Fibroblast of lung (primary cell): ENCODE data around the gene SARM1.

Experiments used
- CTCF ChIP-seq, 2 donors: IDR thresholded peaks in 1 of 2; conservative IDR thresholded peaks in 1 of 2; 1 replicate in 1 of 2; 2 replicates in 1 of 2; pipeline ENCODE4 v1.5.1; 2011 to 2012; ENCODE audit warnings: low read length in 2 of 2, control low read depth in 1 of 2, inconsistent platforms in 1 of 2, low read depth in 1 of 2, mild to moderate bottlenecking in 1 of 2
- EZH2 ChIP-seq: IDR thresholded peaks from 2 replicates; pipeline ENCODE4 v1.5.1; 2012; ENCODE audit warnings: low read length, control low read depth, mild to moderate bottlenecking; ENCODE audit errors: missing control alignments

DNA sequence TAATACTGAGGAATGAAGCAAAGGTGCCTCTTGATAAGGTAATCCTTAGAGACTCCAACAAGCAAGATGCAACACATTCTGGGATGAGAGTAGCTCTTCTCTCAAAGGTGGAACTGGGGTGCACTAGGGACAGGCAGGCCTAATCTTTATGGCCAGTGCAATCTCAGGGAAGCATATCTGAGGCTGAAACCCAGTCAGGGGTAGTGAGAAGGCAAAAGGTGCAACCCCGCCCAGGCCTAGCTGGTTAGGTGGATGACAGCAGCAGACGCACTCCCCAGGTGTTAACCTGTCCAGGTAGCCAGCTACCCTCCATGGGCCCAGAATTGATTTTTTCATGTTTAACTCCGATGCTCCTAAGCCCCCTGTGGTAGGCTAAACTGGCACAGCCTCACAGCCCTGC, 44.4 kb downstream of the SARM1 start:
- TF ChIP-seq EZH2, result no peak
- no peak for TF ChIP-seq CTCF (conservative IDR thresholded peaks at IDR 0.05 in 1 of 2, IDR thresholded peaks at IDR 0.05 in 1 of 2; ENCODE audit: low read depth in 1 of 2, low read length in 2 of 2)
